ENCODE data around the gene SLC17A9.

DNA sequence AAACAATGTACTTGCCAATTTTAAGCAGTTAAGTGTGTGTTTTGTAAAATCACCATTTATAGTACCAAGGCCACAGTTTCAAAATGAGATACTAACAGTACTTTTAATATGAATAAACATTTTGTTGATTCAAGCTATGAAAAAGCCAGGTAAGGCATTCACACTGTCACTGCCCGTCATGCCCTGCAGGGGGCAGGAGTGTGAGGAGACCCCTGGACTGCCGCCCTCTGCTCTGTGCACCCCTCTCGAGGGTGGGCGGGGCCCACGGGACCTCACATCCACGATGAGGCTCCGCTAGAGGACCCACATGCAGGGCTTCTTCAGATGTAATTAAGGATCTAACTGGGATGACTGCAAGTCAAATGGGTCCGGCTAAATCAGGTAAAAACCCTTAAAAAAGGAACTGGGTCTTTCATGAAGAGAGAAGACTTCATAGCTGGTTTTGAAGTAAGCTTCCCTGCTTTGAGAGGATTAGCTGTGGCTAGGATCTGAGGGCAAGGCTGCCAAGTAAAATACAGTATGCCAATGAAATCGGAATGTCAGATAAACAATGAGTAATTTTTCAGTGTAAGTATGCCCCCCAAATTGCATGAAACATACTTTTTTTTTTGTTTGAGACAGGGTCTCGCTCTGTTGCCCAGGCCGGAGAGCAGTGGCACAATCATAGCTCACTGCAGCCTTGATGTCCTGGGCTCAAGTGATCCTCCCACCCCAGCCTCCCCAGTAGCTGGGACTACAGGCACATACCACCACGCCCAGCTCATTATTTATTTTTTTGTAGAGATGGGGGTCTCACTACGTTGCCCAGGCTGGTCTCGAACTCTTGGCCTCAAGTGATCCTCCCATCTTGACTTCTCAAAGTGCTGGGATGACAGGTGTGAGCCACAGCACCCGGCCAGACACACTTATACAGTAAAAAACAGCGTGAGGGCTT, 44.9 kb upstream of the SLC17A9 start:
- TF ChIP-seq, protein P1, sequence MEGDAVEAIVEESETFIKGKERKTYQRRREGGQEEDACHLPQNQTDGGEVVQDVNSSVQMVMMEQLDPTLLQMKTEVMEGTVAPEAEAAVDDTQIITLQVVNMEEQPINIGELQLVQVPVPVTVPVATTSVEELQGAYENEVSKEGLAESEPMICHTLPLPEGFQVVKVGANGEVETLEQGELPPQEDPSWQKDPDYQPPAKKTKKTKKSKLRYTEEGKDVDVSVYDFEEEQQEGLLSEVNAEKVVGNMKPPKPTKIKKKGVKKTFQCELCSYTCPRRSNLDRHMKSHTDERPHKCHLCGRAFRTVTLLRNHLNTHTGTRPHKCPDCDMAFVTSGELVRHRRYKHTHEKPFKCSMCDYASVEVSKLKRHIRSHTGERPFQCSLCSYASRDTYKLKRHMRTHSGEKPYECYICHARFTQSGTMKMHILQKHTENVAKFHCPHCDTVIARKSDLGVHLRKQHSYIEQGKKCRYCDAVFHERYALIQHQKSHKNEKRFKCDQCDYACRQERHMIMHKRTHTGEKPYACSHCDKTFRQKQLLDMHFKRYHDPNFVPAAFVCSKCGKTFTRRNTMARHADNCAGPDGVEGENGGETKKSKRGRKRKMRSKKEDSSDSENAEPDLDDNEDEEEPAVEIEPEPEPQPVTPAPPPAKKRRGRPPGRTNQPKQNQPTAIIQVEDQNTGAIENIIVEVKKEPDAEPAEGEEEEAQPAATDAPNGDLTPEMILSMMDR (conservative IDR thresholded peaks at IDR 0.05) = peak; percentile 75
- TF ChIP-seq ZFX (IDR thresholded peaks at IDR 0.05) = no peak

Measured in C4-2B (cell line).